BLaER1 treated with 17β-estradiol and CSF1 and Interleukin-3, amounts not matched to agents 10 nM and 100 nM (cell line): ENCODE measurements around the gene CS.
"Not testable (repeated sequence)": the region's sequence is repeated elsewhere in the genome, so short reads cannot be mapped to it uniquely, and the experiment has no call there.

Experiments used
- H3K27ac ChIP-seq, 11 experiments: shearing (Covaris generic); formaldehyde crosslinking; 2 replicates each; pipeline ENCODE4 v1.8.1; 2022
- H3K27me3 ChIP-seq, 11 experiments: shearing (Covaris generic); formaldehyde crosslinking; 2 replicates each; pipeline ENCODE4 v1.8.1; 2022
- H3K36me3 ChIP-seq, 11 experiments: shearing (Covaris generic); formaldehyde crosslinking; 2 replicates each; pipeline ENCODE4 v1.8.1; 2022
- H3K4me1 ChIP-seq, 10 experiments: shearing (Covaris generic); formaldehyde crosslinking; 2 replicates each; pipeline ENCODE4 v1.8.1; 2022
- H3K4me2 ChIP-seq, 11 experiments: shearing (Covaris generic); formaldehyde crosslinking; 2 replicates each; pipeline ENCODE4 v1.8.1; 2022
- H3K4me3 ChIP-seq, 10 experiments: shearing (Covaris generic); formaldehyde crosslinking; 2 replicates each; pipeline ENCODE4 v1.8.1; 2022
- H3K9ac ChIP-seq, 11 experiments: shearing (Covaris generic); formaldehyde crosslinking; 2 replicates each; pipeline ENCODE4 v1.8.1; 2022
- H3K9me3 ChIP-seq, 11 experiments: shearing (Covaris generic); formaldehyde crosslinking; replicated peaks in 1 of 11; 2 replicates each; pipeline ENCODE4 v1.8.1; 2022
- H4K20me1 ChIP-seq, 11 experiments: shearing (Covaris generic); formaldehyde crosslinking; 2 replicates each; pipeline ENCODE4 v1.8.1; 2022
- Cebpa-rat ChIP-seq, 11 experiments: shearing (Covaris generic); IDR thresholded peaks; 2 replicates each; pipeline ENCODE4 v1.8.1; 2022

The CS gene

DNA sequence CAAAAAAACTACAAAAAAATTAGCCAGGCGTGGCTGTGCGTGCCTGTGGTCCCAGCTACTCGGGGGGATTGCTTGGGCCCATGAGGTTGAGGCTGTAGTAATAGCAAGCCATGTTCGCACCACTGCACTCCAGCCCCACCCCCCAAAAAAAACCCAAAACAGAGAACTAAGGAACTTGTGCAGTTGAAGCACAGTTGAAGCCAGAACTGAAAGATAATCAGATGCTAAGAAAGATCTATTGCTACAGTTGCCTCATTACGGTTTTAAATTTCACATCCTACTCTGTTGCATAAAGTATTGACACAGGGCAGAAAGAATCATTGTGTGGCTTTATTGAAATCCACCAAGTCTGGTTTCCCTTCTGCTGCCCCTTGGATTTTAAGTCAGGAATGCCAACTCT, 3.8 kb downstream of the CS start:
- peaks cover 41 to 53% (median 44%) of the 10 kb centered on the region in 10 experiments for H3K4me1 ChIP-seq

DNA sequence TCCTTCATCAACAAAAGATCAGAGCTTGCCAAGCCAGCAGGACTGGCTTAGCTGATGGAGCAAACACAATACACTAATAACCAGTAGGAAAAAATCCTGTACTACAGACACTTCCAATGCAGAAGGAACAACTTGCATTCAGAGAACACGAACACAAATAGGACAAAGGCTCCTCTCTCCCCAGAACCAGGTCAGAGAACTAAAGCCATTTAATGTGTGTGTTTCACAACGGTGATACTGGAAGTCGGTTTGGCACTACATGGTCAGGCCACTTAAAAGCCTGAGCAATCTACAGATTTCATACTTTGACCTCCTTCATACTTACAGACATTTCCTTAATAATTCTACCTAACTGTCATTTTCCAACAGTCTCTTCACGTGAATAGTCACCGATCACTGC, 6.3 kb downstream of the CS start:
- Histone ChIP-seq H3K4me2 (no peak overlapping the region), H3K27me3 (no peaks in the 10 kb centered on the region), H3K9me3 (no peaks in the 10 kb centered on the region), H3K9ac (no peak overlapping the region), H3K36me3 (peaks cover 54 to 100% (median 89%) of the 10 kb centered on the region in 11 experiments), H3K27ac (0 out of 22 replicates have a peak overlapping the region, but pooled peaks of 1 of the 11 experiments have one; percentile 20), H3K4me3 (no peak overlapping the region), H4K20me1 (peaks cover 56 to 100% (median 99%) of the 10 kb centered on the region in 11 experiments; a peak in 21 of 22 replicates), H3K4me1 (peaks cover 30 to 39% (median 34%) of the 10 kb centered on the region in 10 experiments)
- no peak for TF ChIP-seq Cebpa-rat (IDR thresholded peaks at IDR 0.05)

More for the DNA sequence above, 3.8 kb downstream of the CS start:
- H3K9me3 ChIP-seq: no peaks in the 10 kb centered on the region
- H3K4me3 ChIP-seq: peak overlapping the region in 4 of 10 experiments; percentile 19 to 28 (median 25); a peak in 4 of 20 replicates
- peak overlapping the region in 8 of 11 experiments; percentile 9 to 94 (median 52); a peak in 13 of 22 replicates for H3K27ac ChIP-seq
- TF ChIP-seq Cebpa-rat (IDR thresholded peaks at IDR 0.05): peak in 1 of 11 experiments; percentile 56; a peak in 2 of 22 replicates
- H3K9ac ChIP-seq: peak overlapping the region in 8 of 11 experiments; percentile 5 to 61 (median 48); a peak in 13 of 22 replicates
- H3K36me3 ChIP-seq: peaks cover 38 to 79% (median 67%) of the 10 kb centered on the region in 11 experiments
- peaks cover 49 to 88% (median 79%) of the 10 kb centered on the region in 11 experiments; a peak in 21 of 22 replicates for H4K20me1 ChIP-seq
- no peaks in the 10 kb centered on the region for H3K27me3 ChIP-seq
- H3K4me2 ChIP-seq: peak overlapping the region; percentile 87 to 98 (median 94)

DNA sequence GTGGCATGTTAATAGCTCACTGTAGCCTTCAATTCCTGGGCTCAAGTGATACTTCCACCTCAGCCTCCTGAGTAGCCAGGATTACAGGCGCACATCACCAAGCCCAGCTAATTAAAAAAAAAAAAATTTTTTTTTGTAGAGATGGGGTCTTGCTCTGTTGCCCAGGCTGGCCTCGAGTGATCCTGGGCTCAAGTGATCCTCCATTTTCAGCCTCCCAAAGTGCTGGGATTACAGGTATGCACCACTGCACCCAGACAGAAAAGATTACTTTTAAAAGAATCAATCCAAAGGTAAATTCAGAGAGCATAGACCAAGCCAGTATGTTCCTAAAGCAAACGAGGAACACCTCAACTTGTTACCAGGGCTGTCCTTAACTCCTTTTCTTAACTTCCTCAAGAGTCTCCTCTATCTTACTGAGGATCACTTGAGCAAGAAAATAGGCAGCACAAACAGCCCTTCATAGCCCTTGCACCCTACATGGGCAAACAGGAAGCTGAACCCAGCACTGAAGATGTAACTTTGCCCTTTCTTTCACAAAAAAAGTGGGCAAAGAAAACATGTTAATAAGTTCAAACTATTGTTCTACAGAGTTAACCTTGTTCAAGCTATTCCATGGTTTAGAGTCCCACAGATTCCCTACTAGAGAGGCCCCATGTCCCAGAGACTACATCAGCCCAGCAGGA, 11.3 kb downstream of the CS start:
- TF ChIP-seq Cebpa-rat (IDR thresholded peaks at IDR 0.05): no peak
- Histone ChIP-seq H3K27ac (peak overlapping the region in 1 of 11 experiments; percentile 14; a peak in 1 of 22 replicates), H3K36me3 (peaks cover 76 to 100% (median 98%) of the 10 kb centered on the region in 11 experiments), H3K9ac (peak overlapping the region in 1 of 11 experiments; percentile 15; a peak in 1 of 22 replicates), H3K4me1 (peaks cover 0 to 15% (median 6%) of the 10 kb centered on the region in 10 experiments; a peak in 7 of 20 replicates), H3K9me3 (no peaks in the 10 kb centered on the region), H3K4me2 (peak overlapping the region in 2 of 11 experiments; percentile 28 to 43; a peak in 4 of 22 replicates), H3K4me3 (no peak overlapping the region), H3K27me3 (no peaks in the 10 kb centered on the region), H4K20me1 (peaks cover 35 to 91% (median 83%) of the 10 kb centered on the region in 11 experiments; a peak in 21 of 22 replicates)

DNA sequence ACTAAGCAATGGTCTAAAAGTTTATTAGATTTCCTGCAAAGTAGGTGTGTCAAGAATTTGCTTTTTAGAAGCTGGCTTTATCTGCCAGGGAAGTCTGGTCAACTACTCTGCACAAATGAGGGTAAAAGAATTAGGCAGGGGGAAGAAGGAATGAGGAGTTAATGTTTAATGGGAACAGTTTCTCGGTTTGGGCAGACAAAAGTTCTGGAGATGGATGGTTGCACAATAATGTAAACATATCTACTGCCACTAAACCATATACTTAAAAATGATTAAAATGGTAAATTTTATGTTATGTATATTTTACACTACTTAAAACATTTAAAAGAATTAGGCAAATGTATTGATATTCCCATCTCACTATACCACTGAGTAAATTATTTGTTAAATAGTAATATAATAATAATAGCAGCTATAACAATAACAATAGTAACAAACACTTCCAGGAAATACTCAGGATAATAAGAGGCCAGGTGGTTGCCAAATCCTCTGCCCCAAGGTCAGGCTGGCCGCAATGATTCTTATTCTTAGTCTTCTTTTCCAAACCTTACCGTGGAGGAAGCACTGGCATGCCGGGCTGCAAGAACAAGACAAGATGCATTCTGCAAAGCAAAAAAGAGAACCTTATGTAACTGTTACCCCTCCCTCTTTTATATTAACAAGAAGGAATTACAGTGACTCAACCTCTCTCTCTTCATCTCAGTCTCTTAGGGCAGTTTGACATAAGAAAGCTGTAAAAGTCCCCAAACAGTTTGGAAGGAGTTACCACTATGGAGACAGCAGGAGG, 13.9 kb downstream of the CS start:
- H3K36me3 ChIP-seq: peaks cover 81 to 100% (median 98%) of the 10 kb centered on the region in 11 experiments
- H3K4me1 ChIP-seq: peaks cover 0 to 15% (median 3%) of the 10 kb centered on the region in 10 experiments; a peak in 7 of 20 replicates
- no peak for TF ChIP-seq Cebpa-rat (IDR thresholded peaks at IDR 0.05)
- no peaks in the 10 kb centered on the region for H3K9me3 ChIP-seq
- no peak overlapping the region for H3K4me2 ChIP-seq
- H3K4me3 ChIP-seq: no peak overlapping the region
- no peaks in the 10 kb centered on the region for H3K27me3 ChIP-seq
- no peak overlapping the region for H3K9ac ChIP-seq
- no peak overlapping the region for H3K27ac ChIP-seq
- peaks cover 14 to 78% (median 63%) of the 10 kb centered on the region in 11 experiments; a peak in 21 of 22 replicates for H4K20me1 ChIP-seq

DNA sequence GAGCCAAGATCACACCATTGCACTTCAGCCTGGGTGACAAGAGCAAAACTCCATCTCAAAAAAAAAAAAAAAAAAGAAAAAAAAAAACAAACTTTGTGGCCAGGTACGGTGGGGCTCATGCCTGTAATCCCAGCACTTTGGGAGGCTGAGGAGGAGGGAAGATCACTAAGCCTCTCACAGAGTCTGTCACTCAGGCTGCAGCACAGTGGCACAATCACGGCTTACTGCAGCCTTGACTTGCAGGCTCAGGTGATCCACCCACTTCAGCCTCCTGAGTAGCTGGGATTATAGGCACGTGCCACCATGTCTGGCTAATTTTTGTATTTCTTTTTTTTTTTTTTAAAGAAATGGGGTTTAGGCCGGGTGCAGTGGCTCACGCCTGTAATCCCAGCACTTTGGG, 15.9 kb downstream of the CS start:
- Histone ChIP-seq H4K20me1 (peaks cover 6 to 73% (median 45%) of the 10 kb centered on the region in 11 experiments; a peak in 21 of 22 replicates), H3K36me3 (peaks cover 86 to 100% (median 98%) of the 10 kb centered on the region in 11 experiments), H3K4me1 (peaks cover 0 to 12% (median 3%) of the 10 kb centered on the region in 10 experiments; a peak in 7 of 20 replicates)
- H3K9me3 ChIP-seq, H3K4me2 ChIP-seq, H3K27me3 ChIP-seq, H3K9ac ChIP-seq, H3K27ac ChIP-seq, H3K4me3 ChIP-seq: not testable (repeated sequence)

DNA sequence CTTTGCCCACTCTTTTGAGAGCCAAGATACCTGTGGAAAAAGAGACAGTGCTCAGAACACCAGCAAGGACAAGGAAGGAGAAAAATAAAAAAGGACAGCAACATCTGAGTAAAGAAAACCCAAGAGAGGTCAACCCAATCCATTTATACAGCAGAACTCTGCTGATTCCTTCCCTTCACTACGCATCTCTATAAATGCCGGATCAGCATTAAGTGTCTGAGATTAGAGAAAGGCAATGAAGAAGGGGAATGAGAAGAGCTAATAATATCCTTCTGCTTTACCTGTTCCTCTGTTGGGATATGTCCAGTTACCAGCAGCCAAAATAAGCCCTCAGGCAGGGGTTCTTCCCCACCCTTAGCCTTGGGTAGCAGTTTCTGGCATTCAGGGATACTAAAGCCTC, 17.6 kb downstream of the CS start:
- H3K4me2 ChIP-seq: no peak overlapping the region
- peaks cover 91 to 100% (median 100%) of the 10 kb centered on the region in 11 experiments for H3K36me3 ChIP-seq
- H3K4me3 ChIP-seq: no peak overlapping the region
- no peak overlapping the region for H3K9ac ChIP-seq
- H3K27ac ChIP-seq: no peak overlapping the region
- H3K9me3 ChIP-seq: no peaks in the 10 kb centered on the region
- no peaks in the 10 kb centered on the region for H3K27me3 ChIP-seq
- no peak for TF ChIP-seq Cebpa-rat (IDR thresholded peaks at IDR 0.05)
- H3K4me1 ChIP-seq: no peaks in the 10 kb centered on the region; a peak in 1 of 20 replicates
- peaks cover 0 to 64% (median 29%) of the 10 kb centered on the region in 11 experiments; a peak in 21 of 22 replicates for H4K20me1 ChIP-seq

DNA sequence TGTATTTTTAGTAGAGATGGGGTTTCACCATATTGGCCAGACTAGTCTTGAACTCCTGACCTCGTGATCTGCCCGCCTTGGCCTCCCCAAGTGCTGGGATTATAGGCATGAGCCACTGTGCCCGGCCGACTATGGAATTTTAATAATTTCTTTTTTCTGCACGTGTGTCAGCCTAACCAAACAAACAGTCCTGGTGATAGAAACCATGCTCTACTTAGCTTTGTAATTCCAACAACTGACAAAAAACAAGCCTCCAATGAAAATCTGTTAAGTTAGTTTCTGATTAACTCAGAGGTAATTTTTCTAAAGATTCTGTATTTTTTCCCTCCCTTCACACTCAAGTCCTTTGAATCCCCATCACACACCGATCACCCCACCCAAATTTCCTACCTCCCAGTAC, 18.1 kb downstream of the CS start:
- TF ChIP-seq Cebpa-rat (IDR thresholded peaks at IDR 0.05): no peak
- peaks cover 92 to 100% (median 99%) of the 10 kb centered on the region in 11 experiments for H3K36me3 ChIP-seq
- no peaks in the 10 kb centered on the region for H3K27me3 ChIP-seq
- H3K4me3 ChIP-seq: no peak overlapping the region
- H3K4me2 ChIP-seq: no peak overlapping the region
- no peak overlapping the region for H3K27ac ChIP-seq
- H3K4me1 ChIP-seq: no peaks in the 10 kb centered on the region
- H3K9me3 ChIP-seq: no peaks in the 10 kb centered on the region
- H4K20me1 ChIP-seq: peaks cover 0 to 58% (median 24%) of the 10 kb centered on the region in 11 experiments; a peak in 21 of 22 replicates
- H3K9ac ChIP-seq: no peak overlapping the region

DNA sequence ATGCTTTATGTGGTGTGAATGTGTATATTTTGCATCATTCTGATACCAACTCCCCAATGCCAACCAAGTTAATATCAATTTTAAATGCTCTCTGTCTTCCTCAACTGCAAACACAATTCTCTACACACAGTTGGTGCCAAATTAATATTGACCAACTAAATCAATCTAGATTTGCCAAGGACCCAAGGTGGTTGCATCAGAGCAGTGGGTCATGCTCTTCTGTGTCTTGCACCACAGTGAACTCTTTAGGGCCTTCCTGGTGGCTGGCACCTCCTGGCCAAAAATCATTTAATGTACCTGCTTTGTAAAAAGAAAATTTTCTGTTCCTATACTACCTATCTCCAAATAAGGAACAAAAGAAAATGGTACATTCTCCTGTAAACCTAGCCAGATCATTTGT, 19.3 kb downstream of the CS start:
- H3K4me3 ChIP-seq: no peak overlapping the region
- H3K27ac ChIP-seq: no peak overlapping the region
- H3K4me2 ChIP-seq: no peak overlapping the region
- H3K27me3 ChIP-seq: no peaks in the 10 kb centered on the region
- H3K9ac ChIP-seq: no peak overlapping the region
- H3K36me3 ChIP-seq: peaks cover 93 to 100% (median 99%) of the 10 kb centered on the region in 11 experiments
- no peaks in the 10 kb centered on the region for H3K4me1 ChIP-seq
- no peak for TF ChIP-seq Cebpa-rat (IDR thresholded peaks at IDR 0.05)
- H3K9me3 ChIP-seq: no peaks in the 10 kb centered on the region
- peaks cover 0 to 50% (median 13%) of the 10 kb centered on the region in 11 experiments; a peak in 15 of 22 replicates for H4K20me1 ChIP-seq

DNA sequence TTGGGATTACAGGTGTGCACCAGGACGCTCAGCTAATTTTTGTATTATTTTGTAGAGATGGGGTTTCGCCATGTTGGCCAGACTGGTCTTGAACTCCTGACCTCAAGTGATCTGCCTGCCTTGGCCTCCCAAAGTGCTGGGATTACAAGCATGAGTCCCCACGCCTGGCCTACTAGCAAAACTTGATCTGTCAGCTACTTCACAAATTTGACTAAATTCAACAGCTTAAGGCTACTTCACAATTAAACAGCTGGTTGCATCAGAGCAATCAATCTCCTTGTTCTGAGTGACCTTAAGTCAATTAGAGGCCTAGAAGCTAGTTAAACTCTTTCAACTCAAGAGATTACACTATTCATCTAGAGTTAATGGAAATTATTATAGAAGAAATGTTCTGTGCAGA, 21.2 kb downstream of the CS start:
- Histone ChIP-seq H3K9ac (no peak overlapping the region), H3K36me3 (peaks cover 96 to 100% (median 100%) of the 10 kb centered on the region in 11 experiments)
- no peak for TF ChIP-seq Cebpa-rat (IDR thresholded peaks at IDR 0.05)

More for the DNA sequence above, 21.2 kb downstream of the CS start:
- Histone ChIP-seq H3K9me3 (no peaks in the 10 kb centered on the region), H3K4me2 (no peak overlapping the region), H3K27me3 (no peaks in the 10 kb centered on the region), H3K4me3 (no peak overlapping the region), H3K27ac (no peak overlapping the region), H4K20me1 (peaks cover 0 to 62% (median 13%) of the 10 kb centered on the region in 11 experiments; a peak in 12 of 22 replicates), H3K4me1 (no peaks in the 10 kb centered on the region)
